ENCODE data around the gene STARD10. TPM values are rescaled to one million over a fixed set of nuclear protein-coding genes. Genes with fewer than 3 reads are reported as not detected.
A peak's percentile ranks its signal among the peaks of the same experiment; 100 is the strongest.

STARD10 gene
- total and polyA plus RNA-seq, 7 donors, result 29.9 to 900 (median 60.1) TPM

GRCh38 chr11:72786305-72787215 is 7.3 kb downstream of the STARD10 start:
- peaks cover 0 to 12% (median 8%) of the 10 kb centered on the region in 4 donors for H3K4me1 ChIP-seq
- no peaks in the 10 kb centered on the region for H3K9me3 ChIP-seq
- no peak for TF ChIP-seq POLR2AphosphoS5 (IDR thresholded peaks at IDR 0.05)
- TF ChIP-seq EP300 (IDR thresholded peaks at IDR 0.05), result no peak
- no peak for TF ChIP-seq POLR2A (IDR thresholded peaks at IDR 0.05)
- TF ChIP-seq CTCF (IDR thresholded peaks at IDR 0.05), result no peak
- no peak overlapping the region for H3K4me3 ChIP-seq
- no peak for DNase-seq
- no peaks in the 10 kb centered on the region for H3K36me3 ChIP-seq
- H3K27ac ChIP-seq, result peak overlapping the region in 1 of 4 donors; percentile 12
- no peaks in the 10 kb centered on the region for H3K27me3 ChIP-seq
- intact Hi-C loops (cut with DNase I), result no loop called here
- WGBS, 2 donors, result 27 to 68% methylated on average over 8 of the region's 8 CpGs

- intact Hi-C loops (cut with DNase I), result no loop called here
- Histone ChIP-seq H3K27me3 (no peaks in the 10 kb centered on the region), H3K36me3 (no peaks in the 10 kb centered on the region), H3K4me1 (peaks cover 3 to 29% (median 22%) of the 10 kb centered on the region in 4 donors), H3K4me3 (no peak overlapping the region), H3K9me3 (no peaks in the 10 kb centered on the region), H3K27ac (no peak overlapping the region)
- no peak for DNase-seq
- TF ChIP-seq POLR2AphosphoS5 (IDR thresholded peaks at IDR 0.05), result no peak
- TF ChIP-seq POLR2A (IDR thresholded peaks at IDR 0.05), result no peak
- no peak for TF ChIP-seq CTCF (IDR thresholded peaks at IDR 0.05)
- TF ChIP-seq EP300 (IDR thresholded peaks at IDR 0.05), result no peak
- whole genome bisulfite sequencing, 2 donors, result 70 to 90% methylated on average over 10 of the region's 10 CpGs
Observed at GRCh38 chr11:72784662-72785061, 9.2 kb downstream of the STARD10 start.

GRCh38 chr11:72783144-72783905 is 10.5 kb downstream of the STARD10 start:
- TF ChIP-seq POLR2A (IDR thresholded peaks at IDR 0.05) (no peak), POLR2AphosphoS5 (IDR thresholded peaks at IDR 0.05) (no peak), CTCF (IDR thresholded peaks at IDR 0.05) (no peak), EP300 (IDR thresholded peaks at IDR 0.05) (no peak)
- Histone ChIP-seq H3K27ac (no peak overlapping the region), H3K9me3 (no peaks in the 10 kb centered on the region), H3K27me3 (no peaks in the 10 kb centered on the region), H3K4me3 (no peak overlapping the region), H3K36me3 (no peaks in the 10 kb centered on the region), H3K4me1 (peaks cover 3 to 23% (median 20%) of the 10 kb centered on the region in 4 donors)
- no peak for DNase-seq
- intact Hi-C loops (cut with DNase I), result no loop called here
- 36 to 86% methylated on average over 2 of the region's 2 CpGs for WGBS, 2 donors

DNA sequence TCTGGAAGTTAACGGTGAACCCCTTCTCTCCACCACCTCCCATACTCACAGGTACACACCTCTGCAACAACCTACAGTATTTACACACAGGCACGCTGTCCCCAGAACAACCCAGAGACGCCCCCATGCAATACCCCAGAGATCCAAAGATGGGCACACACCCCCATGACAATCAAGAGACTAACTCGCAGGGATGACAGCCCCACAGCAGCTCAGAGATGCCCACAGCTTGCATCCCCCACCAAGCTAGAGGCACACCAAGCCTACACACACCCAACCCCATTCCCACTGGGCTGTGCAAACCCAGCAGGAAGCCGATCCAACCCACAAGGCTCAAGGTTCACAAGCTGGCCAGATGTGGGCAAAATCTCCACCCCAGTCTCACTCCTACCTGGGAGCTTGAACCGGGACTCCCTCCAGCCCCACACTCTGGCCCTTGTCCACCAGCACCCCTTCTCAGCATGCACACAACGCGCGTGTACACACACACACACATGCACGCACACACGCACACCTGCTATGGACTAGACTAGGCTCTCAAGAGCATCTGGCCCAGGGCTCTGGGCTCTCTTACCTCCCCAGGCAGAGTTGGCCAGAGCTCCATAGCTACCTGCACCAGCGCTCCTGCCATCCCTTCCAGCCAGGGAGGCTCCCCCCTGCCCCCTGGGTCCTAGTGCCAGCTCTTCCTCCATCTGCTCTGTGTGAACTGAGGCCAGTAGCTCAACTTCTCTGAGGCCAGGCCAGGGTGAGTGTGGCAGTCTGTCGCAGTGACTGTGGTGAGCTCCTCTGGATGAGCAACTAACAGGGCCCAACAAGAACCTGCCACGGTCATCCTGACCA is 11.5 kb downstream of the STARD10 start:
- TF ChIP-seq EP300 (IDR thresholded peaks at IDR 0.05) (no peak), CTCF (IDR thresholded peaks at IDR 0.05) (no peak), POLR2AphosphoS5 (IDR thresholded peaks at IDR 0.05) (no peak), POLR2A (IDR thresholded peaks at IDR 0.05) (no peak)
- peak overlapping the region; percentile 33 to 75 (median 66) for H3K4me3 ChIP-seq
- no peaks in the 10 kb centered on the region for H3K36me3 ChIP-seq
- 13 to 52% methylated on average over 14 of the region's 14 CpGs for WGBS, 2 donors
- no peak for DNase-seq
- no peaks in the 10 kb centered on the region for H3K27me3 ChIP-seq
- H3K4me1 ChIP-seq, result peaks cover 3 to 23% (median 20%) of the 10 kb centered on the region in 4 donors
- peak overlapping the region in 1 of 4 donors; percentile 62 for H3K27ac ChIP-seq
- intact Hi-C loops (cut with DNase I), result no loop called here
- no peaks in the 10 kb centered on the region for H3K9me3 ChIP-seq
